Fibroblast of skin of right quadriceps (primary cell): Measurements from ENCODE around the gene NSMCE4A.
"Not testable (repeated sequence)": the region's sequence is repeated elsewhere in the genome, so short reads cannot be mapped to it uniquely, and the experiment has no call there.

ENCODE experiments used
- DNase-seq: peaks from one replicate; pipeline ENCODE4 v3.0.0-alpha.2; 2013

The NSMCE4A gene

DNA sequence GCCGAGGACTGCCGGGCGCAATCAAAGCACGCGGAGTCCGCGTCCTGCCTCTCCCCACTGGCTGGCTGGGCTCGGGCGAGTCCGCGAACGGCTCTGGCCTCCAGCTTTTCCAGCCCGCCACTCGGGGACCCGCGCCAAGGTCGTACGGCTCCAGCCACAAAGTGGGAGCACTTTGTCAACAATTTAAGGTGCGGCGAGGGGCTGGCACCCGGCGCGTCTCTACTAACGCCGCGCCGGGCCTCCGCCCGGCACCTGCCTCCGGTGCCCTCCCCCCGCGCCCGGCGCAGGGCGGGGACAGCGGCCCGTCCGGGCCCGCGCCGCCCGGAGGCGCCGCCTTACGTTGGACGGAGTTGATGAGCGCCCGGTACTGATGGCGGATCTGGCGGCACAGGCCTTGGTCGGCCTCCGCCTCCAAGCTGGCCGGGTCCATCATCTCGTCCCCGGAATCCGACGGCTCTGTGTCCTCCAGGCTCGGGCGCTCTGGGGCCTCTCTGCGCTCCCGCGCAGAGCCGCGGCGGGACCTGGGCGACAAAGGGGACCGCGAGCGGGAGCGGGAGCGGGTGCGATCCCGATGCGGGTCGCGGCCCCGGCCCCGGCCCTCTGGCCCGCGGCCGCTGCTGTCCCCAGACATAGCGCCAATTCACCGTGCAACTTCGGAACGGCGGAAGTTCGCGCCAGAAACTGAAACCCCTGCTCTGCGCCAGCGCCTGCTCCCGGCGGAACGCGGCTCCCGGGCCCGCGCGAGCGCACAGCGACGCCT, at the start of gene NSMCE4A:
NSMCE4A (minus strand) TSS at position 683 of the 760 bp plus-strand sequence; CDS start at position 631, 52 bp downstream.
- DNase-seq, result peak; percentile 70

- not testable (repeated sequence) for DNase-seq
Measured at GRCh38 chr10:122023257-122023656, 48.2 kb upstream of the NSMCE4A start.

DNA sequence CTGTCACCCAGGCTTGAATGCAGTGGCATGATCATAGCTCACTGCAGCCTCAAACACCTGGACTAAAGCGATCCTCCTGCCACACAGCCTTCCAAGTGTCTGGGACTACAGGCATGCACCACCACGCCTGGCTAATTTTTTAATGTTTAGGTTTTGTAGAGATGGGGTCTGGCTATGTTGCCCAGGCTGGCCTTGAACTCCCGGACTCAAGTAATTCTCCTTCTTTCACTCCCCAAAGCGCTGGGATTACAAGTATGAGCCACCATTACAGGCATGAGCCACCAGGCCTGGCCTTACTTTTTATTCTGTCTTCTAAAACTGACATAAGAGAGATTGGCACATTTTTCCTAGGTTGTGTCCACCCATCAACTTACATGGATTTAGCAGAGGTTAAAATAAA, 47.3 kb upstream of the NSMCE4A start:
- DNase-seq, result no peak

GRCh38 chr10:122021828-122022227, 46.8 kb upstream of the NSMCE4A start:
- DNase-seq, result no peak

- DNase-seq, result peak; percentile 55
Measured at GRCh38 chr10:122021379-122021778, 46.4 kb upstream of the NSMCE4A start.

DNA sequence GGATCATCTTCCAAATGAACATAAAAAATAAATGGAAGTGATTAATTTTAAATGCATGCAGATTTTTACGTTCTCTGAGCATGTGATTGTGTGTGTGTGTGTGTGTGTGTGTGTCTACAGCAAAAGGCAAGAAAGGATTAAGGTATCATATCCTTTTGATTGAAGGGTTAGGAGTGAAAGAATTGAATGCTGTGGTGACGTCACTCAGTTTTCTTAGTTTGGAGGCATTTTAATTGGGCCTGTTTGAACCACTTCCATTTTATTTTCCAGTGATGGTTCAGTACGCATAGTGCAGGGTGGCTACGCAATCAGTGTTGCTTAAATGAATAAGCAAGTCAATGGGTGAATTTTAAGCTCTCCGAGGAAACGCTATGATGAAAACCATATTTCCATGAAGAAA, 45.2 kb upstream of the NSMCE4A start:
- no peak for DNase-seq

GRCh38 chr10:122019414-122019975, 44.5 kb upstream of the NSMCE4A start:
- DNase-seq, result no peak

DNA sequence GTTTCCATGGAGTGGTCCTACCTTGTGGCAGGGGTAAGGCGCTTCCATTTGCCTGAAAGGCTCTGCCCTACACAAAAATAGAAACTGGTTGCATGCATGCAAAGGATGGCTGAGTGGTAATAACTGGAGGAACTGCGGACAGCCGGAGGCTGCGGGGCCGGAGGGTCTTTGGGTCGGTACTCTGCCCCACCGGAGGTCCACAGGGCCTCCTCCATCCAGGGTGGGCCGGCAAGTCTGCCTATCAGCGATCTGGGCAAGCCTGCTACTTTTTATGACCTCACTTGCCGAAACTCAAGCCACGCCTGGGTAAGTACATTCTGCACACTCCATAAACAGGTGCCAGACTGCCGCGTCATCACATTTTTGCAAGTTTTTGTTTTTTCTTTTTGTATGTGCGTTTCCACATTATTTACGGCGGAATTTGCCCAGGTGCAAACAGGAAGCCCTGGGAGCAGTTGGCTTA, 44.0 kb upstream of the NSMCE4A start:
- DNase-seq, result no peak

DNA sequence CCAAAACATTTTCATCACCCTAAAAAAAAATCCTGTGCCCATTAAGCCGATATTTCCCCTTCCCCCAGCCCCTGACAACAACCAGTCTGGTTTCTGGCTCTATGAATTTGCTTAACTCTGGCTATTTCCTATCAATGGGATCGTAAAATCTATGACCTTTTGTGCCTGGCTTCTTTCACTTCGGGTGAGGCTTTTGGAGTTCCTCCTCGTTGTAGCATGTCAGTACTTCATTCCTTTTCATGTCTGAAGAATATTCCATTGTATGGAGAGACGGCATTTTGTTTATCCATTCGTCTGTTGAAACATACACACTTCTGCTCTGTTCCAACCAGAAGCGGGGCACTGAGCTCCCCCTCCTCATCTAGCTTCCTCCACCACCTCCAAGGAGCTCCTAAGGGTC, 43.5 kb upstream of the NSMCE4A start:
- DNase-seq, result no peak

DNA sequence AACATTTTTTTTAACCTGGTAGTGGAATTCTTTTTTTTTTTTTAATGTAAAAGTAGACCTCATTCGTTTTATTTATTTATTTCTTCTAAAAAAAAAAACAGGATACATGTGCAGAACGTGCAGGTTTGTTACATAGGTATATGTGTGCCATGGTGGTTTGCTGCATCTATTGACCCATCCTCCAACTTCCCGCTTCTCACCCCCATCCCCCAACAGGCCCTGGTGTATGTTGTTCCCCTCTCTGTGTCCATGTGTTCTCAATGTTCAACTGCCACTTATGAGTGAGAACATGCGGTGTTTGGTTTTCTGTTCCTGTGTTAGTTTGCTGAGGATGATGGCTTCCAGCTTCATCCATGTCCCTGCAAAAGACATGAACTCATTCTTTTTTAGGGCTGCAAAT, 42.9 kb upstream of the NSMCE4A start:
- not testable (repeated sequence) for DNase-seq

DNA sequence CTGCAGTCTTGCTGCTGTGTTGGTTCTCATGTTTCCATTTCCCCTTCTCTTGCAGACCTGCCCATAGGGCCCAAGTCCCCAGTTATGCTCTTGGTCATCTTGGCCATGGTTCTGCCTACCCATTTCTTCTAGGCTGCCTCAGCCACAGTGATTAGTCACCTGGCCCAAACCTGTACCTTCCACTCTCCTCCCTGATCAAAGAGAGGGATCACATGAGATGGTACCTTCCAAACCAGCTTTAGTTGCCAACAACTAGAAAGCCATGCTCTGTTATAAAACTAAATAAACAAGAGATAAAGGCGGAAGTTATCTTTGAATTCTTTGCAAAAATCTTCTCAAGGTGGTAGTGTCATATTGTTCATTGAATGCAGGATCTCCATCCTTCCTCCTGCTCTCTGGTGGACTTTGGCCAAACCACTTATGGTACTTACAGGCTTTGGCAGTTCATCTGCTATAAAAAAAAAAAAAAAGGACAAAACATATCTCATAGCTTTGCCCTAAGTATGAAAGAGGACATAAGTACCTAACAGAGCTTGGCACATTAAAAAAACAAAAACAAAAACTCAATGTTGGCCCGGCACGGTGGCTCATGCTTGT, 39.7 kb upstream of the NSMCE4A start:
- no peak for DNase-seq

DNA sequence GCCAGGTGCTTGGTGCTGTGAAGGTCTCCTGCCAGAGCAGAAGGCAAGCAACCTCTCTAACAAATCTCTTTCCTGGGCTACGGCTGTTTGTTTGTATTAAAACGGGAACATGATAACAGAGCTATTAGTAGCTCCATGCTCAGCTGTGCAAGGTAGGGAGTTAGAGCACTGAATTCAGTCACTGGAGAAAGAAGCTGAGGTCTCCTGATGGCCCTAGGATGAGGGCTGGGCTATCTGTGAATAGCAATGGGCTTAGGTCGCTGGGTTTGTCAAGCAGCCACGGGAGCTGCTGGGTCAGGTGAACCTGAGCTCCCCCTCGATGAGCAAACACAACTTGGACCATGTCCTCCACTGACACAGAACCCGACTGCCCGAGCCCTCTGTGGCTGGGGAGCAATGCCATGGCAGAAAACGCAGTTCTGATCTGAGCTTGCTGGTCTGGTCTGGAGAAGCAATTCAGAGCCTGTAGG, 38.3 kb upstream of the NSMCE4A start:
- DNase-seq, result no peak

- no peak for DNase-seq
Measured at GRCh38 chr10:122012731-122013130, 37.7 kb upstream of the NSMCE4A start.

GRCh38 chr10:122010405-122011050, 35.5 kb upstream of the NSMCE4A start:
- no peak for DNase-seq

- no peak for DNase-seq
Measured at GRCh38 chr10:122007415-122007814, 32.4 kb upstream of the NSMCE4A start.

DNA sequence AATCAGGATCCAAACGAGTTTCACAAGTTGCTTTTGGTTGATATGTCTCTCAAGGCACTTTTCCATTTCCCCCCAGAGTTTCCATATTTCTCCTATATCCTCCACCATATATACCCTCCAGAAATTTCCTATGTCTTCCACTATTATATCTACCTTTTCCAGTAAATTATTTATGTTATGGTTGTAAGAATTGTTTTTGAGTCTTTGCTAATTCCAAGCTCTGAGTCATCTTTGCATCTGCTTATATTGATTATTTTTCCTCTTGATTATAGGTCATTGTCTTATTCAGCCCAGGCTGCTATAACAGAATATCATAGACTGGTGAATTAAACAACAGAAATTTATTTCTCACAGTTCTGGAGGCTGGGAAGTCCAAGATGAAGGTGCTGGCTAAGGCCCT, 26.7 kb upstream of the NSMCE4A start:
- no peak for DNase-seq

DNA sequence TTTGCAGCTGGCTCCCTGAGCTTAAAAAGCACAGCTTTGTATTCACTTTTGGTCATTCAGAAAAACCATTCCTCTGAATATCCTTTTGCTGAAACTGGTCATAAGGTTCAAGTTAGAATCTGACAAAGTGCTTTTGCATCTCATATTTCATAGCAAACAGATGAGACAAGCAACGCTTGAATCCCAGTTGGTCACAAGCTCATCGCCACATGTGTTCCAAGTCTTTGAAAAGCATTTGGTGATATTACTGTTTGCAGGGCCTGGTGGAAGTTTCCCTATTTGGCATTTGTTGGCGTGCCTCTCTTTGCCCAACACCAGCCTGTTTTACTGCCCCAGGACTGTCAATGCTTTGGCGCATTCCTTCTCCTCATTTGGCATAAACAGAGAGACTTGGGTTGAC, 24.3 kb upstream of the NSMCE4A start:
- no peak for DNase-seq

GRCh38 chr10:121998462-121998861, 23.4 kb upstream of the NSMCE4A start:
- no peak for DNase-seq

GRCh38 chr10:121994429-121994941, 19.5 kb upstream of the NSMCE4A start:
- DNase-seq, result no peak

GRCh38 chr10:121991727-121992126, 16.7 kb upstream of the NSMCE4A start:
- not testable (repeated sequence) for DNase-seq

DNA sequence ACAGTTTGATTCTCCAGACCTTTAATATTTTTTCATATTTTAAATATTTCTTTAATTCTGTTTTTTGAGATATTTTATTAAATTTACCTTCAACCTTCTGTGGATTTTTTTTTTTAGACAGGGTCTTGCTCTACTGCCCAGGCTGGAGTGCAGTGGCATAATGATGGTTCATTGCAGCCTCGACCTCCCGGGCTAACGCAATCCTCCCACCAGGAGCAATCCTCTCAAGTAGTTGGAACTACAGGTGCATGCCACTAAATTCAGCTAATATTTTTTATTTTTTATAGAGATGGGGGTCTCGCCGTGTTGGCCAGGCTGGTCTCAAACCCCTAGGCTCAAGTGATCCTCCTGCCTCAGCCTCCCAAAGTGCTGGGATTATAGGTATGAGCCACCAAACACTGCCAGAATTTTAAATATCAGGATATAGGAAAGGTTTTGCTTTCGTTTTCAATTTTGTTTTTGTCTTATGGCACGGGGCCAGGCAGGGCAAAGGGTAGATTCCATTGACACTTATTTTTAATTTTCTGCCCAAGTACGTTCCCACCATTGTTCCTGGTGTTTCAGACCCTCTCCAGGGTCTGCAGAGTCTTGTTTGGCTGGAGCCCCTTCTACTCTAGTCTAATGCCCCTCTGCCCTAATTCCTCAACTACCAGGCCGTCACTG, 15.1 kb upstream of the NSMCE4A start:
- no peak for DNase-seq
